Suprapubic skin (tissue), 3 donors: Measurements from ENCODE around the gene CERS1.

ENCODE experiments used
- CTCF ChIP-seq, 2 donors: fragments of 200-600 bp in 1 of 2; fragments of 450-650 bp in 1 of 2; sonication (generic) in 1 of 2; IDR thresholded peaks; one replicate each; pipeline ENCODE4 v1.5.1; 2016 to 2019; ENCODE audit warnings: antibody characterized with exemption in 2 of 2, mild to moderate bottlenecking in 1 of 2, moderate library complexity in 1 of 2
- POLR2AphosphoS5 ChIP-seq, 3 donors: sonication (generic); formaldehyde crosslinking; IDR thresholded peaks; one replicate each; pipeline ENCODE4 v1.6.1; 2017; ENCODE audit warnings: antibody characterized with exemption in 3 of 3

GRCh38 chr19:18830488-18830887, 65.5 kb downstream of the CERS1 start:
- TF ChIP-seq CTCF (IDR thresholded peaks at IDR 0.05) (no peak), POLR2AphosphoS5 (IDR thresholded peaks at IDR 0.05) (no peak)
